Testis (tissue), 2 donors: ENCODE results near the gene PBX4.

Experiments
- CTCF ChIP-seq, 3 experiments: fragments of 450-650 bp in 2 of 3; fragments of 200-600 bp in 1 of 3; sonication (generic) in 1 of 3; IDR thresholded peaks; one replicate each; pipeline ENCODE4 v1.5.1; 2016 to 2019; ENCODE audit warnings: antibody characterized with exemption in 3 of 3, mild to moderate bottlenecking in 2 of 3, moderate library complexity in 1 of 3
- POLR2A ChIP-seq: fragments of 450-650 bp; IDR thresholded peaks from one replicate; pipeline ENCODE4 v1.6.1; 2017; ENCODE audit warnings: antibody characterized with exemption, mild to moderate bottlenecking, moderate library complexity

GRCh38 chr19:19630062-19630414 is 11.6 kb upstream of the PBX4 start:
- TF ChIP-seq CTCF (IDR thresholded peaks at IDR 0.05), result no peak
- TF ChIP-seq POLR2A, result no peak
